ENCODE results near the gene MRC1.
"Not testable (repeated sequence)": the region's sequence is repeated elsewhere in the genome, so short reads cannot be mapped to it uniquely, and the experiment has no call there.

Gene MRC1

DNA sequence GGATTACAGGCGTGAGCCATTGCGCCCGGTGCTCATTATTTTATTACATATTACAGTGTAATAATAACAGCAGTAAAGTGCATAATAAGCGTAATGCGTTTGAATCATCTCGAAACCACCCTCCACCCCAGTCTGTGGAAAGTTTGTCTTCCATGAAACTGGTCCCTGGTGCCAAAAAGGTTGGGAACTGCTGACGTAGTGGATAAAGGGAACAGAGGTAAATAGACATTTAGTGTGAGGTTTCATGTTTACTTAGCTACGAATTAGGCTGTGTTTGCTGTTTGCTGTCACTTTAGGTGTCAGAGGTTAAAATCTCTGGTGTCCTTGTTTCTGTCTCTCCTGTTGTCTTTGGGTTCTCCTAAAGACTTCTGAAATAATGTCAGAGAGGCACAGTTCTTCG lies 82.3 kb downstream of the MRC1 start:
- FAIRE-seq (no peak), DNase-seq (ENCODE audit: low spot score) (no peak)

DNA sequence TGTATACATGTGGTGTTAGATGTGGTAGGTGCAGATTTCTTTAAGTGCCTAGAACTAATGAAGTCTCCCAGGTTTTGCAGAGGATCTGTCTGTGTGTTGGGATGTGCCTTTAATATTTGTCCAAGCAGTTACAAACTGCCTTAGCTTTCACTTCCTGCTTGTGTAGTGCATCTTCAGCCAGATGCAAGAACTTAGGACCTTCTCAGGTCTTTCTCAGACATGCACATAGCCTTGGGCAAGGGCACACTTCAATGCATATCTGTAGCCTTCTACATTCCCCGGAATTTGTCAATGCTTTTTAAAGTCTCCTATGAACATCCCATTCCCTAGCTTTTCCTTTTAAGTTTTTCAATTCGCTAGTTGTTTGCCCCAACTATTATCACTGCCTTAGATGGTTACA lies 95.4 kb downstream of the MRC1 start:
- no peak for DNase-seq (ENCODE audit: low spot score)
- no peak for FAIRE-seq

DNA sequence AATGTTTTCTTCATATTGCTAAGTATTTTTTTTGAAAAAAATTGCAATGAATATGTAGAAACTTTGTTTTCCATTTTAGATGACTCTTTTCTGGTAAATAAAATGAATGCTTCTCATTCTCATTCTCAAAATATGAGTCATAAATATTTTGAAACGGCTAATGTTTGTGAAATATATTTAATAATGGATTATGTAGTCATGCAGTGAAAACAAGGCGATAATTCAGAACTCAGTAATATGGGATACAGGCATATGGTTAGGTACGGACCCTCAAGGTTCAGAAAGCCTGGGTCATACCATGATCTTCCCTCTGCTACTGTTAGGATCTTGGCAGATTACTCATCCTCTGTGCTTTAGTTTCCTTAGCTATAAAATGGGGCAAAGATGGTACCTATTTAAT lies 96.3 kb downstream of the MRC1 start:
- no peak for DNase-seq (ENCODE audit: low spot score)
- FAIRE-seq: no peak

DNA sequence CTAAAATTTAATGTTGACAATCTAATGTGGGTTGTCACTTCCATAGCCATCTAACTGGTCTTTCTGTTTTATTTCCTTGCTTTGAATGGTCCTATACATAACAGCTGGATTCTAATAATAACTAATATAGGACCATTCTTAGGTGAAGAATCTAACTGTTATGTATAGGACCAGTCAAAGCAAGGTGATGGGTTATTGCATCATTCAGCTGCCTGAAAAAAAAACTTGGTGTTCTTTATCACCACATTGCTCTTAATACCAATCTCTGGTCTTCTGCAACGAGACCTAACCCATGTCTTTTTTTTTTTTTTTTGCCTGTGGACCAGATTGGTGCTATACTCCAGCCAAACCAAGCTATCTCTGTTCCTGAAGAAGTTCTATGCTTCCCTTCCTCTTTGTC lies 96.9 kb downstream of the MRC1 start:
- FAIRE-seq (no peak), DNase-seq (ENCODE audit: low spot score) (no peak)

DNA sequence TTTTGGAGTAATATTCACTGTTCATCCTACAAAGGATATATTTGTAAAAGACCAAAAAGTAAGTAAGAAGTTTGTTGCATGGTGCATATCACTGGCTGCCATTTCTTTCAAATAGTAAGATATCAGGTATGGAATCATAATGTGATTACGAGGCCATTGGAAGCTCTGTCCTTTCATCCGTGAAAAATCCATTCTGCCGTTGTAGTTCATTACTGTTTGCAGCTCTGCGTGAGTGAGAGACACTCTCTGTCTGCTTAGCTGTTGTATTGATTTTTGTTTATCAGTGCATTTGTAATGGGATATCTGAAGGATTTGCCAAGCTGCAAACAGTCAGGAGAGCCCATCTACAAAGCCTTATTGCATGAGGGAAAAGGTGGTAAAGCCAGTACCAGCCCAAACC lies 98.5 kb downstream of the MRC1 start:
- no peak for FAIRE-seq

DNA sequence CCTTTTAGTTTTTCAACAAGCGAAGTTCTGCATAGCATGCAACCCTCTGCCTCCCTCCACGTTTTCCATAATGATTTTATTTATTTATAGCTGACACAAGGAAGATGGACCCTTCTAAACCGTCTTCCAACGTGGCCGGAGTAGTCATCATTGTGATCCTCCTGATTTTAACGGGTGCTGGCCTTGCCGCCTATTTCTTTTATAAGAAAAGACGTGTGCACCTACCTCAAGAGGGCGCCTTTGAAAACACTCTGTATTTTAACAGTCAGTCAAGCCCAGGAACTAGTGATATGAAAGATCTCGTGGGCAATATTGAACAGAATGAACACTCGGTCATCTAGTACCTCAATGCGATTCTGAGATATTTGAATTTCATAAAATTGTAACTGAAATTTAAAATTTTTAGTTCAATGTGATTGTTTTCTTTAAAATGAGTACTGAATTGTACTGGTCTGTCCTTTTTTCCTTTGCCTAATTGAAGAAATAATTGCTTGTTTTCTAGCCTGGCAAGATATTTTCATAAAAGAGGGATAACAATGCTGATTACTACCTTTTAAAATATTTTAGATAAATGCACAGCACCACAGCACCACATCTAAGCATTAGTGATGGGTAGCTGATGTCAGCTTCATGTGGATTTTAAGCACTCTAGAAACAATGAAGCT lies 101.1 kb downstream of the MRC1 start:
- peak; percentile 66 for FAIRE-seq

More for the DNA sequence above, 98.5 kb downstream of the MRC1 start:
- no peak for DNase-seq (ENCODE audit: low spot score)

DNA sequence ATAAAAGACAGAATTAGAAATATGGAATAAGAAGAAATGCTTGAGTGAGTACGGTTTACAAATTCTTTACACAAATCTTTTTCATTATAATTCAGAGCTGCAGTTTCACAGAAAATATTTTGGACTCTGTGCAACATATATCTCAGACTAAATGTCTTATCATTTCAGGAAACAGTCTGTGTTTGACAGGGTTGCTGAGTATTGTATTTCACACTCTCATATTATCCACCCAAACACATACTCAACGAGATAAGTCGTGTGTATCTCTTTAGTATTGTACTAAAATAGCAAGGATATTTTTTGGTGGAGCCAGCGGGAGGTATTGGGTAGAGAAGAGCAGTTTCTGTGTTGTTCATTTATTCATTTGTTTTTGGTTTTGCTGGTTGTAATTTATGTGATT lies 103.6 kb downstream of the MRC1 start:
- no peak for DNase-seq (ENCODE audit: low spot score)
- no peak for FAIRE-seq

More for the DNA sequence above, 101.1 kb downstream of the MRC1 start:
- peak; percentile 55 for DNase-seq (ENCODE audit: low spot score)

DNA sequence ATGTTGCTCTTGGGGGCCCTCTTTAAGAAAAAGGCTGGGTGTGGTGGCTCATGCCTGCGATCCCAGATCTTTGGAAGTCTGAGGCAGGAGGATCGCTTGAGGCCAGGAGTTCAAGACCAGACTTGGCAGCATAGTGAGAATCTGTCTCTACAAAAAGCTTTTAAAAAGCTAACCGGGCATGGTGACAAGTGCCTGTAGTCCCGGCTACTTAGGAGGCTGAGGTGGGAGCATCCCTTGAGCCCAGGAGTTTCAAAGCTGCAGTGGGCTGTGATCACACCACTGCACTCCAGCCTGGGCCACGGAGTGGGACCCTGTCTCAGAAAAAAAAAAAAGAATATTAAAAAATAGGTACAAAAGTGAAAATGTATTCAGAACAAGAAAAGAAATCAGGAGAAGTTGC lies 104.5 kb downstream of the MRC1 start:
- no peak for DNase-seq (ENCODE audit: low spot score)
- FAIRE-seq: no peak

DNA sequence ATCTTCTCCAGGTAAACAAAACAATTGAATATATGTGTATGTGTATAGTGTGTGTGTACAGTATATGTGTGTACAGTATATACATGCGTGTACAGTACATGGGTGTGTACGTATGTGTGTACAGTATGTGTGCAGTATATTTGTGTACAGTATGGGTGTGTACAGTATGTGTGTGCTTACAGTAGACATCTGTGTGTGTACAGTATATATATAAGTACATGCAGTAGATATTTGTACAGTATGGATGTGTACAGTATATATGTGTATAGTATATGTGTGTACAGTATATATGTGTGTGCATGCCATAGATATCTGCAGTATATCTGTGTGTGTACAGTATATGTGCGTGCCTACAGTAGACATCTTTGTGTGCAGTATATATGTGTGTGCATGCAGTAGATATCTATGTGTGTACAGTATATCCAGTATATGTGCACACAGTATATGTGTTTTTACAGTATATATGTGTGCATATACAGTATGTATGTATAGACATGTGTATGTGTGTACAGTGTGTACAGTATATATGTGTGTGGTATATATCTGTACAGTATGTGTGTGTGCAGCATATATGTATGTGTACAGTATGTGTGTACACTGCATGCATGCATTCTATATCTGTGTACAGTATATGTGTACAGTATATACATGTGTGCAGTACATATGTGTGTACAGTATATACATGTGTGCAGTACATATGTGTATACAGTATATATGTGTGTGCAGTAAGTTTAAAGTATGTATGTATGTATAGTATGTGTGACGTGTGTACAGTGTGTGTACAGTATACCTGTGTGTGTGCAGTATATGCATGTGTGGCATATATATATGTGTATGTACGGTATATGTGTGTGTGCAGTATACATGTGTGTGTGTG lies 105.3 kb downstream of the MRC1 start:
- no peak for FAIRE-seq
- no peak for DNase-seq (ENCODE audit: low spot score)

DNA sequence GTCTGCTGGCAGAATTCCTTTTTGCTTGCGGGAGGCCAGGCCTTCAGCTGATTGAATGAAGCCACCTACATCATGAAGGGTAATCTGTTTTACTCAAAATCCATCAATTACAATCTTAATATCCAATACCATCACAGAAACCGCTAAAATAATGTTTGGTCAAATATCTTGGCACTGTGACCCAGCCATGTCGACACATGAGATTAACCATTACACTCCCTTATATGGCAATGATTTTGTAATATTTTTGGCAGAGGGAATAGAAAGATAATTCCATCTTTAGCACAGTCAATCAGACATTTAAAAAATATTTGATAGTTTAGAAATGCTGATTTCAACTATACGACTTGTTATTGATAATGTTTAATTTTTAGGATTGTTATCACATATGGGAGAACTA lies 106.0 kb downstream of the MRC1 start:
- no peak for DNase-seq (ENCODE audit: low spot score)
- FAIRE-seq: no peak

DNA sequence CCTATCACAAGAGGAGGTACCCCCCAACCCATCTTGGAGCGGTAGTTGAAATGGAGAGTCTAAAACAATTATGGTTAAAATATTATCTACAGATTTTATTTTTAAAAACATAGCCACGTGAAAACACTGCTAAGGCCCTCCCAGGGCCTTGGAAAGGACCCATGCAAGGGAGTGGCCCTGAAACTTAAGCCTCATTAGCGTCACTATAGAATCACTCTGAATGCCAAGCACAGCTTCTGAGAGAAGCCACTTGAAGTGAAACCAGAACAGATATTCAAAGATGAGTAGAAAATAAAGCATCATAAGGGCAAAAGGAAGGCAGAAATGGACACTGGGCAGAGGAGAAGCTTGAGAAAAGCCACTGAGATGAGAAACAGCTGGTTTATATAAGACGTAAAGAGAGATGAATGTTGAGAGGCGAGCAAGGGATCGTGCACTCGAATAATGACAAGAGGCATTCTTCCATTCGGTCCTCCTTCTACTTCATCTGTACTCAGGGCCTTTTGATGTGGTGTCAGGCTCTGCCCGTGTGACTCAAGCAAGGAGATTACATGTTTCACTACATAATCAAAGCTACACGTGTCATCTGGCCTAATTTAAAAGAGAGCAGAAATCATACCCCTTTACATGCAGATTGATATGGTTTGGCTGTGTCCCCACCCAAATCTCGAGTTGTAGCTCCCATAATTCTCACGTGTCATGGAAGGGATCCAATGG lies 109.2 kb downstream of the MRC1 start:
- DNase-seq (ENCODE audit: low spot score): no peak

DNA sequence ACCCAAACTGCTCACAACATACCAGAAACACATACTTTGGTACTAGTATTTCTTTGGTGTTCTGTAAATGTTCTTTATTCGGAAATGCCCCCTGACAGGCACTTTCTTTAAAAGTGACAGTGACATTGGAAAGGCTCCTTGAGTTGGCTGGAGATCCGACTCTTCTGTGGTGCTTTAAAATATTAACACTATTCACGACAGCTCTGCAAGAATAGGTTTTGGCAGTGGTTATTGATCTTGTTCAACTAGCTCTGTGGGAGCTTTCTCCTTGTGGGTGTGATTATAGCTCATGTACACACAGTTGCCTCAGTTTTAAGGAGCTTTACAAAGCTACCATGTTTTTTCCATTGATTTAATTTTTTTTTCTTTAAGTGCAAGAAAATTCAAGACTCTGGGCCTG lies 112.2 kb downstream of the MRC1 start:
- FAIRE-seq (no peak), DNase-seq (ENCODE audit: low spot score) (no peak)

More for the DNA sequence above, 109.2 kb downstream of the MRC1 start:
- no peak for FAIRE-seq

DNA sequence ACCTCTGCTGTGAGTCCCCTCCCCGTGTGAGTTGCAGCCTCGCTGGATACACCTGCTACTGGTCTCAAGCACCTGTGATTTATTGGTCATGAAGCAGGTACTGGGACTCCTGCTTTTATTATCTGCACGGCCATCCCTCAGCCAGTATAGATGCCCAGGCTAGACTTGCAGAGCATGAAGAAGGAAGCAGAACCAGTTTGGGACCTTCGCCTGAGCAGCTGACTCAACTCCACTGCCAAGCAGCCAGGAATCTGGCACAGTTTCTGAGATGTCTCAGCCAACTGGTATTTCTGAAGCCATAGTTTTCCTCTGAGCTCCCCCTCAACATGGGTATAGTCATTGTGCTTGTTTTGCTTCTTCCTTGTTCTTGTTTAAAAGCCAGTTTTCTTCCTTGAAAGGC lies 114.6 kb downstream of the MRC1 start:
- peak; percentile 14 for DNase-seq (ENCODE audit: low spot score)
- no peak for FAIRE-seq

DNA sequence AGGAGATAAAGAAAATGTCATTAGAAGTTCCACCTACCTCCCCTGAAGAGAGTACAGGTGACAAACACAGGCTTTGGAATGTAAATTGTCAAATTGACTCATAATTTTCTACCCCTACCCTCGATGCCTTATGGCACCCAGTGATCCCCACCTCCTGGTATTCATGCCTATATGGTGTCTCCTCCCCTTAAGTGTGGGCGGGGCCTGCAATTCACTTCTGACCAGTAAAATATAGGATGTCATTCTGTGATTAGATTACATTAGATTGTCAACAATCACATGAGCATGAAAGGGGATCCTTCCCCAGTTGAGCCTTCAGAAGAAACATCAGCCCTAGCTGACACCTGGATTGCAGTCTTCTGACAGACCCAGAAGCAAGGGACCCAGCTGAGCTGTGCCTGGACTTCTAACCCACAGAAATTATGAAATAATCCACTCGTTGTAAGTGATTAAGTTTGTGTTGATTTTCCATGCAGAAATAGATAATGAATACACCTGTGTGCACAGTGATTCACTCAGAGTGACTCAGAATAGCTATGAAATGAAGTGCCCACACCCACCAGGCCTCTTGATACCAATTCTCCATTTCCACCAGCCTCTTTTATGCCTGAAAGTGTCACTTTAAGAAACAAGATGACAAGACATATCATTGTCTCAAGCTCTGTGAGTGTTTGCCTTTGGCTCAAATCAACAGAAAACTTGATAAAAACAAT lies 134.0 kb downstream of the MRC1 start:
- FAIRE-seq (no peak), DNase-seq (ENCODE audit: low spot score) (no peak)

DNA sequence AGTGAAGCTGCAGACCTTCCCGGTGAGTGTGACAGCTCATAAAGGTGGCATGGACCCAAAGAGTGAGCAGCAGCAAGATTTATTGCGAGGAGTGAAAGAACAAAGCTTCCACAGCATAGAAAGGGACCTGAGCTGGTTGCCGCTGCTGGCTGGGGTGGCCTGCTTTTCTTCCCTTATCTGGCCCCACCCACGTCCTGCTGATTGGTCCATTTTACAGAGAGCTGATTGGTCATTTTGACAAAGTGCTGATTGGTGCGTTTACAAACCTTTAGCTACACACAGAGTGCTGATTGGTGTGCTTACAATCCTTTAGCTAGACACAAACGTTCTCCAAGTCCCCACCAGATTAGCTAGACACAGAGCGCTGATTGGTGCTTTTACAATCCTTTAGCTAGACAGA lies 141.1 kb downstream of the MRC1 start:
- not testable (repeated sequence) for DNase-seq (ENCODE audit: low spot score); FAIRE-seq

DNA sequence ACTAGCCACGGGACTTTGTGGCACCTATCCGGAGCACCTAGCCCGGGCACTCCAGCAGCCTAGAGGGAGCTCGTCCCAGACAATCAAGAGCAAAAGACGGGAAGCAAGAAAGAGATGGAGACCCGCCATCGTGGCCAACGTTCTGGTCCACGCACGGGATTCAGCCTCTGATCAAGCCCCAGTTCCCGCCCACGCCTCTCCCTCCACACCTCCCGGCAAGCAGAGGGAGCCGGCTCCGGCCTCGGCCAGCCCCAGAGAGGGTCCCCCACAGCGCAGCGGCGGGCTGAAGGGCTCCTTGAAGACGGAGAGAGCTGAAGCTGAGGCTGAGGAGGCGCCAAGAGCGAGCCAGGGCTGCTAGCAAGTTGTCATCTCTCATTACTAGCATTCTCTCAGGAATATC lies 141.6 kb downstream of the MRC1 start:
- no peak for DNase-seq (ENCODE audit: low spot score)
- no peak for FAIRE-seq

DNA sequence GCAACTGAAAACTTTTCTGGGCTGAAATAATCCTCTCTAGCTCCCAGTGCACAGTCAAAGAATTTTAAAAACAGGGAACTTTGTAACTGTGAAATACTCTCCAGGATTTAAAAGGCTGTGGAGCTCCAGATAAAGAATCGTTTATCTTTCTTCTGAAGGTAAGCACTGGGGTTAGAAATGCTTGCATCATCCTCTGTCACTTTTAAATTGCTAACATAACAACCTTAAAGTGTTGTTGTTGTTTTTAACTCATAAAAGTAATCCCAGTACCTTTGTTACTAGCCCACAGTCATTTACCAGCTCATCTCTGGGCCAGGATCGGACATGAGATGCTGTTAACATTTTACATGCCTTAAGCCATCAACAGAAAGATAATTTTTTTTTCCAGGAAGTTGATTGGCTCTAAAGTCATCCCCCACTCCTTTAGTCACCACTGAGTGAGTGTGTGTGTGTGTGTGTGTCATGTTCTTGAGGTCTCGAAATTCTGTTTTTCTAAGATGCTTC lies 142.8 kb downstream of the MRC1 start, which contains the start of gene SLC39A12:
Gene SLC39A12 (plus strand): TSS at position 51 of the 504 bp plus-strand sequence. CDS start 1,359 bp downstream, outside the sequence.
- DNase-seq (ENCODE audit: low spot score) (peak; percentile 59), FAIRE-seq (peak; percentile 63)

DNA sequence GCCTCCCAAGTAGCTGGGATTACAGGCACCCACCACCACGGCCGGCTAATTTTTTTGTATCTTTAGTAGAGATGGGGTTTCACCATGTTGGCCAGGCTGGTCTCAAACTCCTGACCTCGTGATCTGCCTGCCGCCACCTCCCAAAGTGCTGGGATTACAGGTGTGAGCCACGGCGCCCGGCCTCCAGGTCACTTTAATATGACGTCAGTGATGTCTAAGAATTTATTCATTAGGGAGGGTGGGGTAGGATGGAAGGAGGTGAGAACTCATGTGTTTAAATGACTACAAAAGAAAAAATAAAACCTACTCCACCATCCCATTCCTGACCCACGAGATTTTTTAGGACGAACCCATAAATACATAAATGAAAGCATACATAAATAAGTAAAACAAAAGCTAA lies 145.2 kb downstream of the MRC1 start:
- DNase-seq (ENCODE audit: low spot score): not testable (repeated sequence)

DNA sequence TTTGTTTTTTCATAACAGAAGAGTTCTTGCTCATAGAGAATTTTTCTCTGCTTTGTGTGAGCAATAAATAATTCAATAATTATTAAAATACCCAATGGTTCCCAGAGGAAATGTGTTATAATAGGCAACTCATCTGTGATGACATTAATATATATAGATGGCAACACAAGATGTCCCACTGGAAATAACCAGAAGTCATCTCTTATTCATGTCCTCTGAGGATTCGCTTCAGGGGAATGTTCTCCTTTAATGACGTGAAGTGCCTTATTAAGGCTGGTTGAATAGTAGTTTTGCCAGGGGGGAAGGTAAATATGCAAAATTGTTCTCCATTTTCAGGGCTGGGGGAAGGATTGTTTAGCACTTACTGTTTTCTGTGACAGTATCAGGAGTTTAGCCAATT lies 145.7 kb downstream of the MRC1 start:
- no peak for FAIRE-seq
- DNase-seq (ENCODE audit: low spot score): no peak

More for the DNA sequence above, 145.2 kb downstream of the MRC1 start:
- not testable (repeated sequence) for FAIRE-seq

DNA sequence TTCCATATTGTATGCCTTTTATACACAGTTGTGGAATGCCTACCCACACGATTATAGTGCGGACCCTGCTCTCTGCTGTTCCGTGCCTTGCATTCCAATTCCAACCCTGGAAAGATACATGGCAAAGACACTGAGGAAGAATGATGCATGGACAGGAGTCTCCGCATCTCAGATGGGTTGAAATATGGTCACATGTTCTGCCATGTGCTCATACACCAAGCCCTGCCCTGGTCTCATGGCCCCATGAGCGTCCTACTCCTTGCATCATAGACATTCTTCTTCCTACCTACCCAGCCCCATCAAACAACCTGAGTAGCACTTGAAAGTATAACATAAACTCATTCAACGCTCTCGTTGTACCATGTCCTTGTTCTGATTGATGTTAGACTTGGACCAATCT lies 148.9 kb downstream of the MRC1 start:
- FAIRE-seq (no peak), DNase-seq (ENCODE audit: low spot score) (no peak)

DNA sequence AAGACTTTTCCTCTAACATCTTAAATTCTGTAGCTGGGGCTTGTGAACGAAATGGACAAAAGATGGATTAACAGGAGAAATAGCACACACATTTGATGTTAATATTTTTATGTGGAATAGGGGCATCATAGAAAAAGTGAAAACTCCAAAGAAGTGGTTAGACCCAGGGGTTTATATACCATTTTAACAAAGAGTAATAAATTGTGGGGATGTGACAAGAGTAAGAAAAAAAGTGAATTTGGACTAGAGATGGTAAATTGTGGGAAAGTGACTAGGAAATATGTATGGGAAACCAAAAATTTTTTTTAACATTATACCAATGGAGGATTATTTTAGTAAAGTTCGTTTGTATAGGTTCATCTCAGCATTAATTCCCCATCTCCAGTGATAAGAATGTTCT lies 150.7 kb downstream of the MRC1 start:
- DNase-seq (ENCODE audit: low spot score) (no peak), FAIRE-seq (no peak)

Data from RCC 7860 (cell line).